Left ventricle myocardium inferior (tissue), 1 donor: ENCODE measurements around the gene BRINP2. TPM values are rescaled to one million over a fixed set of nuclear protein-coding genes. Genes with fewer than 3 reads are reported as not detected.

Experiments
- DNase-seq: peaks from one replicate; pipeline ENCODE4 v3.0.0-alpha.2; 2020
- H3K27ac ChIP-seq: fragments of 200-600 bp; replicated peaks from 2 replicates; pipeline ENCODE4 v1.8.0; 2021
- H3K27me3 ChIP-seq: fragments of 200-600 bp; 2 replicates; pipeline ENCODE4 v1.8.0; 2021; ENCODE audit warnings: low read depth
- H3K36me3 ChIP-seq: fragments of 200-600 bp; 2 replicates; pipeline ENCODE4 v1.8.0; 2021
- H3K4me1 ChIP-seq: fragments of 200-600 bp; 2 replicates; pipeline ENCODE4 v1.8.0; 2021
- H3K4me3 ChIP-seq: fragments of 200-600 bp; 2 replicates; pipeline ENCODE4 v1.8.0; 2021; ENCODE audit warnings: mild to moderate bottlenecking, moderate library complexity
- H3K9me3 ChIP-seq: fragments of 200-600 bp; replicated peaks from 2 replicates; pipeline ENCODE4 v1.8.0; 2021
- CTCF ChIP-seq: fragments of 200-600 bp; IDR thresholded peaks from 2 replicates; pipeline ENCODE4 v1.8.0; 2021; ENCODE audit warnings: antibody characterized with exemption, mild to moderate bottlenecking, borderline replicate concordance
- intact Hi-C: fragments of 100-400 bp; cut with micrococcal nuclease; formaldehyde crosslinking; loops from one replicate; pipeline ENCODE4 v1.11.0; 2022
- total RNA-seq: library from RNA; stranded (reverse); fragmentation: NEBNext Ultra II Directional; extraction: Animal tissue kit (Norgen Biotek cat#: 25700); gene quantifications from one replicate; pipeline ENCODE4 v1.2.1, GENCODE V29; 2021
- donor health status: DM: no; HTN: yes; CAD: no; lungs with severe emphysema.

BRINP2 gene
- total RNA-seq, 1 donor from 2014 or later, result 0.66 TPM

GRCh38 chr1:177286396-177286795, 115.6 kb downstream of the BRINP2 start:
- H3K27ac ChIP-seq, result no peak overlapping the region
- no peaks in the 10 kb centered on the region for H3K36me3 ChIP-seq
- no peaks in the 10 kb centered on the region for H3K27me3 ChIP-seq
- no peaks in the 10 kb centered on the region for H3K4me1 ChIP-seq
- DNase-seq, result no peak
- intact Hi-C loops, result no loop called here
- no peak overlapping the region for H3K4me3 ChIP-seq
- no peaks in the 10 kb centered on the region for H3K9me3 ChIP-seq
- TF ChIP-seq CTCF, result no peak

GRCh38 chr1:177287270-177287669, 116.5 kb downstream of the BRINP2 start:
- intact Hi-C loops, result no loop called here
- Histone ChIP-seq H3K4me3 (no peak overlapping the region), H3K9me3 (no peaks in the 10 kb centered on the region), H3K36me3 (no peaks in the 10 kb centered on the region), H3K27ac (no peak overlapping the region), H3K27me3 (peaks cover 2% of the 10 kb centered on the region), H3K4me1 (no peaks in the 10 kb centered on the region)
- TF ChIP-seq CTCF, result no peak
- DNase-seq, result no peak

GRCh38 chr1:177287994-177288393, 117.2 kb downstream of the BRINP2 start:
- DNase-seq, result no peak
- Histone ChIP-seq H3K4me1 (no peaks in the 10 kb centered on the region), H3K9me3 (no peaks in the 10 kb centered on the region), H3K4me3 (no peak overlapping the region), H3K36me3 (no peaks in the 10 kb centered on the region), H3K27ac (no peak overlapping the region), H3K27me3 (peaks cover 7% of the 10 kb centered on the region)
- intact Hi-C loops, result no loop called here
- TF ChIP-seq CTCF, result no peak

GRCh38 chr1:177289532-177289931, 118.8 kb downstream of the BRINP2 start:
- no peak overlapping the region for H3K27ac ChIP-seq
- TF ChIP-seq CTCF, result no peak
- H3K4me1 ChIP-seq, result no peaks in the 10 kb centered on the region
- no peak overlapping the region for H3K4me3 ChIP-seq
- H3K36me3 ChIP-seq, result no peaks in the 10 kb centered on the region
- peaks cover 14% of the 10 kb centered on the region for H3K27me3 ChIP-seq
- intact Hi-C loops, result no loop called here
- no peak for DNase-seq
- peaks cover 7% of the 10 kb centered on the region for H3K9me3 ChIP-seq

GRCh38 chr1:177300431-177300830, 129.7 kb downstream of the BRINP2 start:
- Histone ChIP-seq H3K36me3 (no peaks in the 10 kb centered on the region), H3K27ac (no peak overlapping the region), H3K4me3 (no peak overlapping the region), H3K9me3 (peaks cover 7% of the 10 kb centered on the region), H3K27me3 (peaks cover 49% of the 10 kb centered on the region), H3K4me1 (peaks cover 24% of the 10 kb centered on the region)
- no peak for TF ChIP-seq CTCF
- DNase-seq, result no peak
- intact Hi-C loops, result no loop called here
